H1 (cell line): ENCODE measurements around the gene CSRNP3. TPM values are rescaled to one million over a fixed set of nuclear protein-coding genes. Genes with fewer than 3 reads are reported as not detected.

Experiments
- CTCF ChIA-PET: fragments of 300-600 bp; sonication (Branson Sonifier 250); formaldehyde crosslinking; loops from one replicate; lab custom pipeline; 2021; ENCODE audit not compliant: partially characterized antibody; lab: Charles Lee
- POLR2A ChIA-PET: fragments of 300-600 bp; sonication (Branson Sonifier 250); formaldehyde crosslinking; loops from one replicate; lab custom pipeline; 2021; ENCODE audit warnings: inconsistent platforms; ENCODE audit not compliant: partially characterized antibody; lab: Charles Lee
- DNase-seq, 2 experiments: peaks; one replicate each; pipeline versions ENCODE4 v3.0.0 to v3.0.0-alpha.2; 2010 to 2022; ENCODE audit warnings: low spot score in 2 of 2, low read depth in 1 of 2, mixed read lengths in 1 of 2
- FAIRE-seq: peaks from 2 replicates; lab custom pipeline; 2011; peaks lifted over from hg19 to GRCh38; lab: Jason Lieb, UNC
- H2AFZ ChIP-seq: 2 replicates; pipeline ENCODE4 v1.8.1; 2012; ENCODE audit warnings: low read length, inconsistent platforms
- H2AK5ac ChIP-seq: 2 replicates; pipeline ENCODE4 v1.6.1; 2013; ENCODE audit warnings: low read depth, low read length
- H2BK120ac ChIP-seq: replicated peaks from 2 replicates; pipeline ENCODE3; 2013; ENCODE audit warnings: low read depth, low read length, inconsistent platforms
- H2BK12ac ChIP-seq: 2 replicates; pipeline ENCODE4 v1.6.1; 2013; ENCODE audit warnings: low read depth, low read length
- H2BK15ac ChIP-seq: 2 replicates; pipeline ENCODE4 v1.6.1; 2013; ENCODE audit warnings: low read length
- H2BK20ac ChIP-seq: 2 replicates; pipeline ENCODE4 v1.6.1; 2013; ENCODE audit warnings: low read length
- H2BK5ac ChIP-seq: 2 replicates; pipeline ENCODE4 v1.6.1; 2013; ENCODE audit warnings: low read depth, low read length
- H3K14ac ChIP-seq: 2 replicates; pipeline ENCODE4 v1.6.1; 2013; ENCODE audit warnings: inconsistent platforms; ENCODE audit not compliant: insufficient read length
- H3K18ac ChIP-seq: 2 replicates; pipeline ENCODE4 v1.6.1; 2013; ENCODE audit warnings: low read length; ENCODE audit errors: extremely low read depth
- H3K23ac ChIP-seq: 2 replicates; pipeline ENCODE4 v1.6.1; 2013; ENCODE audit warnings: inconsistent platforms; ENCODE audit not compliant: insufficient read length
- H3K23me2 ChIP-seq: 2 replicates; pipeline ENCODE4 v1.6.1; 2013; ENCODE audit warnings: low read depth, low read length
- H3K27ac ChIP-seq: 2 replicates; pipeline ENCODE4 v1.6.1; 2011; ENCODE audit warnings: low read depth, low read length, inconsistent platforms
- H3K27me3 ChIP-seq, 4 experiments: replicated peaks in 1 of 4; 1 replicate in 1 of 4; 2 replicates in 3 of 4; pipeline versions ENCODE4 v1.6.1 to v1.8.1; 2011 to 2013; ENCODE audit warnings: low read length in 3 of 4, mild to moderate bottlenecking in 3 of 4, inconsistent platforms in 2 of 4, mixed read lengths in 2 of 4, moderate library complexity in 1 of 4; ENCODE audit not compliant: control insufficient read depth in 3 of 4, insufficient read depth in 3 of 4; ENCODE audit errors: extremely low read depth in 1 of 4
- H3K36me3 ChIP-seq, 4 experiments: 2 replicates each; pipeline versions ENCODE4 v1.6.1 to v1.8.1; 2011 to 2013; ENCODE audit warnings: mild to moderate bottlenecking in 4 of 4, low read length in 3 of 4, moderate library complexity in 2 of 4, control low read depth in 1 of 4, inconsistent platforms in 1 of 4; ENCODE audit not compliant: insufficient read depth in 4 of 4, control insufficient read depth in 2 of 4
- H3K4ac ChIP-seq: replicated peaks from 2 replicates; pipeline ENCODE3; 2013; ENCODE audit warnings: low read length, low read depth, mixed read lengths, inconsistent platforms; ENCODE audit not compliant: insufficient read length
- H3K4me1 ChIP-seq, 4 experiments: replicated peaks in 1 of 4; 1 replicate in 1 of 4; 2 replicates in 3 of 4; pipeline versions ENCODE4 v1.6.1 to v1.8.1; 2011 to 2013; ENCODE audit warnings: low read length in 3 of 4, inconsistent platforms in 2 of 4, mixed read lengths in 1 of 4; ENCODE audit not compliant: insufficient read depth in 4 of 4, control insufficient read depth in 3 of 4
- H3K4me2 ChIP-seq, 2 experiments: 2 replicates each; pipeline versions ENCODE4 v1.6.1 to v1.8.1; 2011 to 2013; ENCODE audit warnings: low read depth in 2 of 2, low read length in 2 of 2, control low read depth in 1 of 2, inconsistent platforms in 1 of 2, mild to moderate bottlenecking in 1 of 2; ENCODE audit not compliant: insufficient read depth in 1 of 2
- H3K4me3 ChIP-seq, 4 experiments: fragments of 200-600, 300-600 bp in 1 of 4; sonication (generic), shearing (Covaris generic), sonication (Bioruptor Twin) in 1 of 4; 2 replicates each; pipeline versions ENCODE4 v1.5.1 to v1.8.1; 2011 to 2016; ENCODE audit warnings: low read length in 4 of 4, low read depth in 3 of 4, control low read depth in 2 of 4, inconsistent platforms in 2 of 4, mild to moderate bottlenecking in 2 of 4, mixed read lengths in 1 of 4, moderate library complexity in 1 of 4; ENCODE audit not compliant: insufficient read depth in 2 of 4; ENCODE audit errors: extremely low read depth in 1 of 4
- H3K56ac ChIP-seq: replicated peaks from 2 replicates; pipeline ENCODE3; 2013; ENCODE audit warnings: low read depth, mild to moderate bottlenecking, mixed read lengths, low read length, inconsistent platforms; ENCODE audit not compliant: insufficient read length
- H3K79me1 ChIP-seq: 2 replicates; pipeline ENCODE4 v1.6.1; 2013; ENCODE audit warnings: low read depth, low read length, control low read depth
- H3K79me2 ChIP-seq, 2 experiments: 2 replicates each; pipeline versions ENCODE4 v1.6.1 to v1.8.1; 2012 to 2013; ENCODE audit warnings: low read length in 2 of 2, mild to moderate bottlenecking in 2 of 2, inconsistent platforms in 1 of 2; ENCODE audit not compliant: insufficient read depth in 2 of 2, control insufficient read depth in 1 of 2
- H3K9ac ChIP-seq, 4 experiments: replicated peaks in 1 of 4; 1 replicate in 1 of 4; 2 replicates in 3 of 4; pipeline versions ENCODE4 v1.6.1 to v1.8.1; 2011 to 2013; ENCODE audit warnings: low read depth in 3 of 4, low read length in 3 of 4, control low read depth in 2 of 4, mild to moderate bottlenecking in 2 of 4, moderate library complexity in 2 of 4, inconsistent platforms in 1 of 4; ENCODE audit errors: extremely low read depth in 1 of 4
- H3K9me3 ChIP-seq, 2 experiments: 2 replicates each; pipeline versions ENCODE4 v1.6.1 to v1.8.1; 2012 to 2013; ENCODE audit warnings: mild to moderate bottlenecking in 2 of 2, moderate library complexity in 2 of 2, control low read depth in 1 of 2, inconsistent platforms in 1 of 2, low read depth in 1 of 2, low read length in 1 of 2, mixed read lengths in 1 of 2; ENCODE audit not compliant: insufficient read depth in 2 of 2
- H4K20me1 ChIP-seq, 2 experiments: replicated peaks in 1 of 2; 2 replicates each; pipeline versions ENCODE3 to v1.8.1; 2011 to 2013; ENCODE audit warnings: inconsistent platforms in 2 of 2, low read length in 2 of 2, mild to moderate bottlenecking in 1 of 2; ENCODE audit not compliant: insufficient read depth in 2 of 2, control insufficient read depth in 1 of 2
- H4K5ac ChIP-seq: 2 replicates; pipeline ENCODE4 v1.6.1; 2013; ENCODE audit warnings: low read length, low read depth, mixed read lengths, inconsistent platforms; ENCODE audit not compliant: insufficient read length
- H4K8ac ChIP-seq: 2 replicates; pipeline ENCODE4 v1.8.0; 2013; ENCODE audit warnings: mild to moderate bottlenecking, moderate library complexity, low read length, inconsistent platforms; ENCODE audit not compliant: insufficient read depth; ENCODE audit errors: extremely low read depth
- H4K91ac ChIP-seq: replicated peaks from 2 replicates; pipeline ENCODE3; 2013; ENCODE audit warnings: low read length, mixed read lengths, inconsistent platforms; ENCODE audit not compliant: insufficient read length
- BACH1 ChIP-seq: IDR thresholded peaks from 2 replicates; pipeline ENCODE4 v1.6.1; 2012; ENCODE audit warnings: low read length, improper control_type of control experiment
- CBX5 ChIP-seq: fragments of 300-800, 300-1000 bp; sonication (generic); IDR thresholded peaks from 2 replicates; pipeline ENCODE4 v1.7.1; 2016; ENCODE audit warnings: antibody characterized with exemption, low read length, low read depth
- CBX8 ChIP-seq: fragments of 300-800, 300-1000 bp; sonication (generic); IDR thresholded peaks from 2 replicates; pipeline ENCODE4 v1.7.1; 2016; ENCODE audit warnings: low read depth, low read length, borderline replicate concordance
- CEBPB ChIP-seq: IDR thresholded peaks from 2 replicates; pipeline ENCODE4 v1.6.1; 2012; ENCODE audit warnings: low read depth, low read length
- CHD1 ChIP-seq: IDR thresholded peaks from 2 replicates; pipeline ENCODE4 v1.6.1; 2012; ENCODE audit warnings: low read depth, low read length, improper control_type of control experiment
- NANOG ChIP-seq: IDR thresholded peaks from 2 replicates; pipeline ENCODE4 v1.6.1; 2011; ENCODE audit warnings: low read length, low read depth, mild to moderate bottlenecking, inconsistent platforms; ENCODE audit not compliant: insufficient read depth, poor library complexity, severe bottlenecking
- POLR2AphosphoS5 ChIP-seq: IDR thresholded peaks from 2 replicates; pipeline ENCODE4 v1.6.1; 2011; ENCODE audit warnings: low read depth, low read length
- RNF2 ChIP-seq: fragments of 200-900, 300-1000 bp; sonication (generic); IDR thresholded peaks from 2 replicates; pipeline ENCODE4 v1.7.1; 2016; ENCODE audit warnings: borderline replicate concordance, low read depth, mild to moderate bottlenecking, antibody characterized with exemption, low read length; ENCODE audit not compliant: poor library complexity, severe bottlenecking; ENCODE audit errors: missing control alignments
- TAF1 ChIP-seq: IDR thresholded peaks from 2 replicates; pipeline ENCODE4 v1.6.1; 2011; ENCODE audit warnings: mild to moderate bottlenecking, low read depth, low read length
- TCF12 ChIP-seq: IDR thresholded peaks from 2 replicates; pipeline ENCODE4 v1.6.1; 2011; ENCODE audit warnings: low read depth, mild to moderate bottlenecking, low read length
- WGBS, 2 experiments: shearing (Covaris generic) in 1 of 2; methylation state at CpG; one replicate each; pipeline versions ENCODE4 v1.1.6 to v1.1.7; 2013 to 2015; ENCODE audit warnings: low lambda C conversion rate in 2 of 2, mixed read lengths in 2 of 2, inconsistent platforms in 1 of 2, low coverage in 1 of 2, missing lambda C conversion rate in 1 of 2; ENCODE audit not compliant: insufficient replicate concordance in 2 of 2, insufficient coverage in 1 of 2, insufficient read length in 1 of 2; ENCODE audit errors: extremely low coverage in 1 of 2, missing lambda C conversion rate in 1 of 2; 5-methylcytosine and 5-hydroxymethylcytosine counted together
- polyA plus RNA-seq, 7 experiments: library from polyadenylated mRNA; depleted of rRNA in 3 of 7; stranded (reverse) in 5 of 7; unstranded in 2 of 7; fragments of >200 nt in 5 of 7; fragments of 200-250 nt in 2 of 7; gene quantifications; 1 replicate in 5 of 7; 2 replicates in 1 of 7; 4 replicates in 1 of 7; pipeline versions ENCODE4 v1.2.1 to v1.2.3, GENCODE V29; 2011 to 2013; ENCODE audit warnings: missing spikeins in 2 of 7, mixed read lengths in 2 of 7
- total RNA-seq: library from RNA; stranded (reverse); fragmentation: NEBNext Ultra II Directional; extraction: Animal tissue kit (Norgen Biotek cat#: 25700); gene quantifications from 2 replicates; pipeline ENCODE4 v1.2.1, GENCODE V29; 2021
- TF ChIP-seq, protein P1 (sequence below): IDR thresholded peaks from 2 replicates; pipeline ENCODE4 v1.6.1; 2012; ENCODE audit warnings: inconsistent platforms
- TF ChIP-seq, protein P2 (sequence below): IDR thresholded peaks from 2 replicates; pipeline ENCODE4 v1.6.1; 2011; ENCODE audit warnings: low read length, improper control_type of control experiment
- TF ChIP-seq, protein P3 (sequence below): IDR thresholded peaks from 2 replicates; pipeline ENCODE4 v1.6.1; 2012; ENCODE audit warnings: inconsistent platforms

The CSRNP3 gene
- total and polyA plus RNA-seq, 2 of the 8 experiments (the other 6 are each of a cell fraction or from before 2014, with no cell fraction given), result 1.3 to 6.5 TPM

DNA sequence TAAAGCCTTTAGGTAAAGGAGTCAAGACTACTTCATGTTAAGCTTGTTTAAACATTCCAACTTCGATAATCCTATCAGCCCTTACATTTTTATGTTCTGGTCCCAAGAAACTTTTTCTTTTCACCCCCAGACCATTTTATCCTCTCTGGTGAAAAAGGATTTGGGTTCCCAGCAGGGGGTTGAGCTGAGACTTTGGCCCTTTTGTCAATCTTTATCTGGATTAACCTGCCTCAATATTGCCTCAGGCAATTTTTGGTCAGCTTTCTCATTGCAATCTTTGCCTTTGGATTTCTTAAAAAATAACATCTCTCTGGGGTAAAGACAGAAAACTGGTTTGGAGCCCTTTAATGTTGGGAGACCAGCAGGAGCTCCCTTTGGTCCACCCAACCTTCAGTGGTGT, 33.9 kb upstream of the CSRNP3 start:
- Histone ChIP-seq H2BK12ac (no peak overlapping the region), H3K36me3 (no peaks in the 10 kb centered on the region), H3K9me3 (no peaks in the 10 kb centered on the region), H3K27me3 (no peaks in the 10 kb centered on the region), H2AFZ (no peak overlapping the region), H3K27ac (no peak overlapping the region), H2AK5ac (no peak overlapping the region), H4K20me1 (no peaks in the 10 kb centered on the region), H3K4me2 (no peak overlapping the region), H3K18ac (no peak overlapping the region), H4K91ac (no peak overlapping the region), H4K5ac (no peak overlapping the region), H3K23ac (no peak overlapping the region), H3K4me1 (peaks cover 0 to 11% (median 1%) of the 10 kb centered on the region in 4 experiments; a peak in 2 of 7 replicates), H3K23me2 (no peaks in the 10 kb centered on the region), H3K9ac (no peak overlapping the region), H3K4me3 (no peak overlapping the region), H2BK20ac (no peak overlapping the region), H2BK15ac (no peak overlapping the region), H2BK5ac (no peak overlapping the region), H2BK120ac (no peak overlapping the region), H3K14ac (no peak overlapping the region), H3K56ac (no peak overlapping the region), H4K8ac (no peak overlapping the region), H3K79me2 (no peaks in the 10 kb centered on the region), H3K79me1 (no peaks in the 10 kb centered on the region), H3K4ac (no peak overlapping the region)
- ChIA-PET POLR2A (no interaction called here), CTCF (interaction anchor here (1.0 to 2.1 kb wide), 7 partner anchors 9 to 196 kb away, joined by 3 to 8 read pairs (median 4); partner anchors contain the start of gene SCN2A)
- WGBS, 2 experiments, result 89% methylated on average over 1 of the region's 1 CpG; no CpG with 5 or more reads in 1 of the 2 experiments
- DNase-seq (no peak), FAIRE-seq (no peak)
- no peak for TF ChIP-seq TAF1
- TF ChIP-seq BACH1, result no peak
- TF ChIP-seq, protein P1, sequence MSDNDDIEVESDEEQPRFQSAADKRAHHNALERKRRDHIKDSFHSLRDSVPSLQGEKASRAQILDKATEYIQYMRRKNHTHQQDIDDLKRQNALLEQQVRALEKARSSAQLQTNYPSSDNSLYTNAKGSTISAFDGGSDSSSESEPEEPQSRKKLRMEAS, result no peak
- TF ChIP-seq CBX8, result no peak
- TF ChIP-seq, protein P2, sequence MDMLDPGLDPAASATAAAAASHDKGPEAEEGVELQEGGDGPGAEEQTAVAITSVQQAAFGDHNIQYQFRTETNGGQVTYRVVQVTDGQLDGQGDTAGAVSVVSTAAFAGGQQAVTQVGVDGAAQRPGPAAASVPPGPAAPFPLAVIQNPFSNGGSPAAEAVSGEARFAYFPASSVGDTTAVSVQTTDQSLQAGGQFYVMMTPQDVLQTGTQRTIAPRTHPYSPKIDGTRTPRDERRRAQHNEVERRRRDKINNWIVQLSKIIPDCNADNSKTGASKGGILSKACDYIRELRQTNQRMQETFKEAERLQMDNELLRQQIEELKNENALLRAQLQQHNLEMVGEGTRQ, result no peak
- no peak for TF ChIP-seq CHD1
- TF ChIP-seq TCF12, result no peak
- TF ChIP-seq POLR2AphosphoS5, result no peak
- no peak for TF ChIP-seq CBX5
- no peak for TF ChIP-seq CEBPB
- no peak for TF ChIP-seq RNF2
- TF ChIP-seq, protein P3, sequence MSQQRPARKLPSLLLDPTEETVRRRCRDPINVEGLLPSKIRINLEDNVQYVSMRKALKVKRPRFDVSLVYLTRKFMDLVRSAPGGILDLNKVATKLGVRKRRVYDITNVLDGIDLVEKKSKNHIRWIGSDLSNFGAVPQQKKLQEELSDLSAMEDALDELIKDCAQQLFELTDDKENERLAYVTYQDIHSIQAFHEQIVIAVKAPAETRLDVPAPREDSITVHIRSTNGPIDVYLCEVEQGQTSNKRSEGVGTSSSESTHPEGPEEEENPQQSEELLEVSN, result no peak
- no peak for TF ChIP-seq NANOG
